Embryonic facial prominence (tissue), 1 donor: ENCODE data around the gene ALKBH5.
A peak's percentile ranks its signal among the peaks of the same experiment; 100 is the strongest.

Experiments used
- DNase-seq: peaks from one replicate; pipeline ENCODE4 v3.0.0-alpha.2; 2016; ENCODE audit errors: extremely low spot score

Gene ALKBH5

DNA sequence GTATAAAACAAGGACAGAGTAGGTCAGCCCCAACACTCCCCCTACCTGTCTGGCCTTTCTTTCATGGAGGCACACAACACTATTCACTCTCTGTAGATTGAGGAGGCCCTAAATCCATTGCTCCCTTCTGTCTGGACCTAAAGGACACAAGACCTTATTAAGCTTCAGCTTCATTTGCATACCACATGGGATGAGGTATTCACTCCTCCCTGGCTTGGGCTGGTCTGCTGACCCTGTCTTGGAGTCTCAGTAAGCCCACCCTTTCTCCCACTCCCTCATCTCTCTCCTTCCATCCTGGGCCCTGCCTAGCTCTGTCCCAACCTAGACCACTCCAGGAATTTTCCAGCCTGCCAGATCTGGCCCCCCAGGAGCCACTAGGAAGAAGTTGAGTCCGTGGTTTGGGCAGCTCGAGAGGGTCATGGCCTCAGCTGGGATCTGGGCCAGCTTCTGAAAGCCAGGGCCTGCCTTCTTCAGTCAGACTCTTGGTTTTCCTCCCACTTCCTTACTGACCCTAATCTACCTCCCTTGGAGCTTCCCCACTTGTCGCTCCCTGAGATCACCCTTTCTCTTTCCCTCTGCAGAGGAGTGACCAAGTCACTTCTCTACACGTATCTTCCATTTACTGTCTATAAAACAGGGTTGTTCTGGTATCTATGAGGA, 35.3 kb downstream of the ALKBH5 start:
- DNase-seq, result no peak

DNA sequence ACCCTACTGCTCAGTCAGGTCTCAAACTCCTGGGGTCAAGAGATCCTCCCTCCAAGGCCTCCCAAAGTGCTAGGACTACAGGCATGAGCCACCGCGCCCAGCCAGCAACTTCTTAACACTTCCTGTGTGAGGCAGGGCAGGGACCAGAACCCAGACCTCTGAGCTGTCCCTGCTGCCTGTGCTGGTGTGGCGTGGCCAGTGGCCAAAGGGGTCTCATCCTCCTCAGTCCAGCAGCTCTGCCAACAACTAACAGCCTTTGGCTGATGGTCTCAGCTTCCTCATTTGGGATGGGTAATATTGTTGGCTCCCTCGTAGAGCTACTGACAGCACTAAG, 40.4 kb downstream of the ALKBH5 start:
- DNase-seq, result no peak

DNA sequence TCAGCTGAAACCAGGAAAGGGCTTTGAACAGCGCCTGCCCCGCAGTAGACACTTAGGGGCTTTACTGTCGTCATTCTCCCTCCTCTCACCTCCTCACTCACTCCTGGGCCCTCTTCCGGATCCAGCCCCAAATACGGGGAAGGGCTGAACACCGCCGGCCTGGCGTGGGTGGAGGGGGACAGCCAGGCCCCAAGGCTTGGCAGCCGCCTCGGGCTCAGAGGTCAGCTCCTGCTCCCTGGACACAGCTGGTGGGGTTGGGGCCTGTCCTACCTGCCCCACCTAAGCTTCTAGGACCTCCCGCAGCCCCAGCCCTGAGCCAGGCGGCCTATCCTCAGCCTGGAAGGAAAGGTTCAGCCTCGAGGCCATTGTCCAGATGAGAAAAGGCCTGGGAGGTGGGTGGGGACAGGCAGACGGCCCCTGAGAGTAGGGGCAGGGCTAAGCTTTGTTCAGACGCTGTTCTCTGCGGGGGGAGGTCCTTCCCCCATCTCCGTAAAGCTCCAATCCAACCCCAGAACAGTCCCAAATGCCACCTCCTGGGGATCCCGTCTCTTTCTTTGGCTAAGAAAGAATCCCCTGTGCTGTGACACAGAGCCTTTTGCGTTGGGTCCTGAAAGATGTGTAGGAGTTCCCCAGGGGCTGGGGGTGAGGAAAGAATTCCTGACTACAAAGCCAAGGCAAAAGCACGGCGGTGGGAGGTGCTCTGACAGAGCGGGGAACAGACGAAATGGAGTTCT, 40.9 kb downstream of the ALKBH5 start:
- no peak for DNase-seq

DNA sequence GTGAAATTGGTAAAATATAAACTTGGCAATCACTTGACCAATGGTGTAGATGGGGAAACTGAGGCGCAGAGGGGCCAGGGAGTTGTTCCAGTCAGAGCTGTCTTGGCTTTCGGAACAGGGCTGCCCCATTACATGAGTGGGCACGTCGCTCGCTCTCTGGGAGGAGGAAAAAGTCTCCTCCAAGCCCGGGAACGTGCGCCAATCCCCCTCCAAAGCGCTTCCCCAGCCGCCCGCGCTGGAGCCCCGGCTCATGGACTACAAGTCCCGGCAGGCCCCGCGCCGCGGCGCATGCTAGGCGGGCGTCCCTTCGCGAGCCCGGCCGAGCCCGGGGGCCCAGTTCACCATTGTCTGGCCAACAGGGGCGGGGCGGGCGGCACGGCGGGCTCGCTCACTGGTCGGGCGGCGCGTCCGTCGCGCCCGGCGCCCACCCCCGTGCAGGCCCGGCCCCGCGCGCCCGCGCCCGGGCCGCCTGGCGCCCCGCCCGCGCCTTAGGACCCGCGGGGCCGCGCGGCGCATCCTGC, 41.6 kb downstream of the ALKBH5 start, which contains the start of gene LLGL1:
TSS of gene LLGL1 (plus strand) at position 515 of the 521 bp plus-strand sequence. CDS start 48 bp downstream, outside the sequence.
- peak; percentile 86 for DNase-seq

DNA sequence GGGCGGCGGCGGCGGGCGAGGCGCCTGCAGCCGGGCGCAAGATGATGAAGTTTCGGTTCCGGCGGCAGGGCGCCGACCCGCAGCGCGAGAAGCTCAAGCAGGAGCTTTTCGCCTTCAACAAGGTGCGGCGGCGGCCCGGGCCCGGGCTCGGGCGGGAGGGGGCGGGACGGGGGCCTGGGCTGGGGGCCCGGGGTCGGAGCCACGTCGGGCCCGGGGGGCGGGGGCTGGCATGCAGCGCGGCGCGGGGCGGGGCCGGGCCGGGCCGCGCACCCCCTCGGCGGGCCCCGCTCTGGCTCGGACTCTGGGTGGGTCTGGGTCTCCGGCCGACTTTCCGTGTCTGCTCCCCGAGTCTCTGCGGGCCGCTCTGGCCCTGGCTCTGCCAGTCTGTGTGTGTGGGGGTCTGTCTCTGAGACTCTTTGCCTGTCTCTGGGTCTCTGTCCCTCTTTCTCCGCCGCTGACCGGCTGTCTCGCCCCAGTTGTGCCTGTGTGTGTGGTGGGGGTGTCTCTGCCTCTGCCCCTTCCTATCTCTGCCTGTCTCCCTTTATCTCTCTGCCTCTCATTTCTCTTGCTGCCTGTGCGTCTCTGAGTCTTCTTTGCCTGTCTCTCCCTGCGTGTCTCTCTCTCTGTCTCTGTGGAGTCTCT, 42.1 kb downstream of the ALKBH5 start:
- no peak for DNase-seq

DNA sequence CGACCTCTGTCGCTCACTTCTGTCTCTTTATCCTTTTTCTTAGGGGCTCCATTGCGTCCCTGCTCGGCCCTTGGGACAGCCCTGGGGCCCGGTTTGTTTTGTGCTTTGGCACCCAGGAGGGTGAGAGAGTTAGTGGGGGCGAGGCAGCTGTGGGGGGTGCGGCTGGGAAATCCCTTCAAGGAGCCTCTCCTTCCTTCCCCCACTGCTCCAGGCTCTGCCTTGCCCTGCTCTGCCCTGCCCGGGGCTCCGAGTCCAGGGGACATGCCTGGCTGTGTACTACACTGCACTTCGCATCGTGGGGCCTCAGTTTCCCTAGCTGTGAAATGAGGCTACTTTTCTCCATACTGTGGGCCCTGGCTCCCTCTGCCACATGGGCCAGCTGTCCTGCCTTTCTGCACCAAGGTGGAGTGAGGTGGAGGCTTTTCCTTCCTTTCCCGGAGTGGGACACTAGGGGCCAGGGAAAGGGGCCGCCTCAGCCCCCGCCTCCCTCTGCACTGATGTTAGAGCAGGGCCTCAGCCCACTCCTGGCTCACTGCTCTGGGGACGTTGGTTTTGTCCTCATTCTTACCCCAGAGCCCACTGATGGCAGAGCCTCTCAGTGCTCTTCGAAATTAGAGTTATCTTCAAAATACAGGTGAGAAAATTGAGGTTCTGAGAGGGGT, 42.8 kb downstream of the ALKBH5 start:
- DNase-seq, result no peak

DNA sequence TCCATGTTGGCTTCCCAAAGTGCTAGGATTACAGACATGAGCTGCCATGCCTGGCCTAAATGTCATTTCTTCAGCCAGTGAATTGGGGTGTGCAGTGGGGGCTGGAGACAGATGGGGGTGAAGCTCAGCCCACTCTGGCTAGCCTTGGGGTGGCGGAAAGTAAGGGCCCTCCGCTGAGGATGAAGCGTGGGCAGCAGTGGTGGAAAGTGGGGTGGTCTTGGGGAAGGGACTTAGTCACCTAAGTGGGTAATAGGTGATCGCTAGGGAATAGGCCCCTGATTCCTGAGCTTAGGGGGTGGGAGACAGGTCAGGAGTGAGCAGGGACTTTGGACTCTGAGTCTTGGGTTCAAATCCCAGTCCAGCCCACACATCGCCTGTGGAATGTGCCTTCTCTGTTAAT, 44.0 kb downstream of the ALKBH5 start:
- DNase-seq, result no peak

DNA sequence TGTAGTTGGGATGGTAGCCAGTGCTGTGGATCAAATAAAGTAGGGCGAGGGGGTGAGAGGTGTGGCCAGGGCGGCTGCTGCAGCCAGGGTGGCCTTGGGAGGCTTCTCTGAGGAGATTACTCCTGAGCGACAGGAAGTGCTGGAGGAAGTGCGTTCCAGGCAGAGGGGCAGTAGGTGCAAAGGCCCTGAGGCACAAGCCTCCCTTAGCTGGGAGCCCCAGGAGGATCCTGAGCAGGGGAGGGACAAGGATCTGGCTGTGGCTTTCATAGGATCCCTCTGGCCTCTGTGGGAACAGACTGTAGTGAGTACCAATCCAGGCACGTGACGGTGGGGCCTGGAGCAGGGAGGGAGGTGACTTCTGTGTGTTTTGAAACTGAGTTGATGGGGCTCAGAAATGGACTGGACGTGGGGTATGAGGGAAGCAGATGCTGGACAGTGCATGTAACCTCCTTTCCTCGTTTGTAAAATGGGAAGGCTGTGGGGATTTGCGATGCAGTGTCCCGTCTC, 44.6 kb downstream of the ALKBH5 start:
- no peak for DNase-seq

DNA sequence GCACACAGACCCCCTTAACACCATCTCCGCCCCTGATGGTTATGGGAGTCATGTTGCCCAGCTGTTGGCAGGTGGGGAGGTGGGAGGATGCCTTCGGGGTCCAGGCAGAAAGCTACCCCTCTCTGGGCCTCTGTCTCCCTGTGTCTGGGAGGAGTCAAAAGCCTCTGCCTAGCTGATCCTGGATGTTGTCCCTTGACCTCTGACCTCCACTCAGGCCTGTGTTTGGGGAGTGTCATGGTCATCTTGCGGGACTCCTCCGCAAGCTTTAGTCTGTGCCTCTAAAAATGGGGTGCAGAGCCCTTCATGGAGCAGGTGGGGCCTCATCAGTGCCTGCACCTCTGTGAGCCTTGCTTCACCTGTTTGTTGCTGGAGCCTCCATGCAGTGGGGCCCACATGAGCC, 45.6 kb downstream of the ALKBH5 start:
- no peak for DNase-seq

DNA sequence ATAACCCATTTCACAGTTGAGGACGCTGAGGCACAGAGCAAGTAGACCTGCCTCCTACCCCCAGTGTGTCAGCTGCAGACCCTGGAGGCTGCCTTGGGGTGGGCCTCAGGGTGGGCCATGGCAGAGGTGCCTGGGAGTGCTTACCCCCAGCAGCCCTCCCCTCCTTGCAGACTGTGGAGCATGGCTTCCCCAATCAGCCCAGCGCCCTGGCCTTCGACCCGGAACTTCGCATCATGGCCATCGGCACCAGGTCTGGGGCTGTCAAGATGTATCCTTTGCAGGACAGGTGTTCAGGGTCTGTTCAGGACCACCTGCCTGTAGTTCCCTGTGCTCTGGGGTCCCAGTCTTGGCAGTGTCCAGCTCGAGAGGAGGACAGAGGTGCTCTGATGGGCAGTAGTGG, 46.1 kb downstream of the ALKBH5 start:
- no peak for DNase-seq

DNA sequence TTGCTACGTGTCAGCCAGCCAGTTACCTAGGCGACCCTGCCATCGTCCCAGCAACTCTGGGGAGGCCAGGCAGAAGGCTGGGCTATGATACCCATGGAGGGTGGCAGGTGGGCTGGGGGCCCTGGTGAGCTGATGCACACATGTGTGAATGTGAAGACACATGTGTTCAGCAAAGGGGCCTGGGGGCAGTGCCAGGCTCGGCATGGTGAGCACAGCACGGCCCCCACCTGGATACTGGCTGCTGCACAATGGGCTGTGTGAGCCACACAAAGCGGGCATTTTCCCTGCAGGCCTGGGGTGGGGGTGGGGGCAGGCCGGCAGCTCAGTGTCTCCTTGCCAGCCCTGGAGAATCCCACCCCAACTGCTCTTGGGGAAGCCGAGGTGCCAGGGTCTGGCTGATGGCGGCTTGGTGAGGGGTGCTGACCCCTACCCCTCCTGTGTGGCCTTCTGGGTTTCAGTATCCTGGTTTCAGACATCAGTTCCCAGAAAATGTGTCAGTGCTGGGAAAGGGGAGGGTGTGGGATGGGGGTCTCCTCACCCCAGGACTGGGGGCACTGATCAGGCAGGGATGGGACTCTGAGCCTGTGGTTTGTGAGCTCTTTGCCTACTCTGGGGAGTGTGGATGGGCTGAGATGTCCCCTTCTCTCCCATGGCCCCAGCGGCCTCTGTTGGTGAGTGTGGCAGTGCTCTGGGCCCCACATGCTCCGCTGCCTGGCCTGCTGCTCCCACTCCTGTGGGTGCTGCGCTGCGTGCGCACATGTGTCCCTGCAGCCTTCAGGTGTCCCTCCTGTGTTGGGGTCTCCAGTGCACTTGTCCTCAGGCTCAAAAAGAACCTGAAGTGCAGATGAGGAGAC, 46.9 kb downstream of the ALKBH5 start:
- no peak for DNase-seq

DNA sequence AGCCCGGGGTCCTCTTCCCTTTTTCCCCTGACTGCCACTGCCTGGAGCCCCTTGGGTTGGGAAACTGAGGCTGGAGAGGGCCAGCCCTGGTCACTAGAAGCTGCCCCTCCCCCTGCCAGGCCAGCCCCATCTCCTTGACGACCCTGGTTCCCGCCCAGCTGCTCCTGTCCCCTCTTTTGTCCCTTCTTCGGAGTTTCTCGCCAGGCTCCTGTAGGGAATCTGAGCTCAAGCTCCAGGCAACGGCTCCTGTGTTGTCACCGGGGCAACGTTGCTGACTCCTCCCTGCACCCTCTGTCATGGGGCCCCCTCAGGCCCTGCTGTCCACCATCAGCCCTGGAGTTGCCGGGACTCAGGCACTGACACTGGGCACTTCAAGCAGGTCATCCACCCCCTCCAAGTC, 47.5 kb downstream of the ALKBH5 start:
- DNase-seq, result no peak

DNA sequence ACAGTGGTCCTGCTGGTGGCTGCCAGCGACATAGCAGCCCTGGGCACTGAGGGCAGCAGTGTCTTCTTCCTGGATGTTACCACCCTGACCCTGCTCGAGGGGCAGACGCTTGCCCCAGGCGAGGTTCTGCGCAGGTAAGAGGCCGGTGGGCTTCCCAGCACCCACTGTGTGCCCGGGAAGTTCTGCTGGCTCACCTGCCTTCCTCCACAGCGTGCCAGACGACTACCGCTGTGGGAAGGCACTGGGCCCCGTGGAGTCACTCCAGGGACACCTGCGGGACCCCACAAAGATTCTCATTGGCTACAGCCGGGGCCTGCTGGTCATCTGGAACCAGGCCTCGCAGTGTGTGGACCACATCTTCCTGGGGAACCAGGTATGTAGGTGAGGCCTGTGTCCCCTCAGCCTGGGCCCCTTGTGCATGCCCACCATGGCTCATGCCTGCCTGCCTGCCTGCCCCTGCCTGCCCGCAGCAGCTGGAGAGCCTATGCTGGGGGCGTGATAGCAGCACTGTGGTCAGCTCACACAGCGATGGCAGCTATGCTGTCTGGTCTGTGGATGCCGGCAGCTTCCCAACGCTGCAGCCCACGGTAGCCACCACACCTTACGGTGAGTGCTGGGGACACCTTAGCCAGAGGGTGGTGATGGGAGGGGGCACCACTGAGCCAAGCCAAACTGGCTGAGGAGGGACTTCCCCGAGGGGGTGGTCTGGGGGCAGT, 50.3 kb downstream of the ALKBH5 start:
- DNase-seq, result no peak

DNA sequence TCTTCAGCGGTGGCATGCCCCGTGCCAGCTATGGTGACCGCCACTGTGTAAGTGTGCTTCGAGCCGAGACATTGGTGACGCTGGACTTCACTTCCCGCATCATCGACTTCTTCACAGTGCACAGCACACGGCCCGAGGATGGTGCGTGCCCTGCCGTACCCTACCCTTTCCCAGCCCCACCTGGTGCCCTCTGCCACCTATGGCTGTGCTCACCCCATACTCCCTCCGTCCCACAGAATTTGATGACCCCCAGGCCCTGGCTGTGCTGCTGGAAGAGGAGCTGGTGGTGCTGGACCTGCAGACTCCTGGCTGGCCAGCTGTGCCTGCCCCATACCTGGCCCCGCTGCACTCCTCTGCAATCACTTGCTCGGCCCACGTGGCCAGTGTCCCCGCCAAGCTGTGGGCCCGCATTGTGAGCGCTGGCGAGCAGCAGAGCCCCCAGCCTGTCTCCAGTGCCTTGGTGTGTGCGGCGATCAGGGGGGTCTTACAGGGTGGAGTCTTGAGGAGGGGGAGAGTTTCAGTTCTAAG, 51.3 kb downstream of the ALKBH5 start:
- no peak for DNase-seq

DNA sequence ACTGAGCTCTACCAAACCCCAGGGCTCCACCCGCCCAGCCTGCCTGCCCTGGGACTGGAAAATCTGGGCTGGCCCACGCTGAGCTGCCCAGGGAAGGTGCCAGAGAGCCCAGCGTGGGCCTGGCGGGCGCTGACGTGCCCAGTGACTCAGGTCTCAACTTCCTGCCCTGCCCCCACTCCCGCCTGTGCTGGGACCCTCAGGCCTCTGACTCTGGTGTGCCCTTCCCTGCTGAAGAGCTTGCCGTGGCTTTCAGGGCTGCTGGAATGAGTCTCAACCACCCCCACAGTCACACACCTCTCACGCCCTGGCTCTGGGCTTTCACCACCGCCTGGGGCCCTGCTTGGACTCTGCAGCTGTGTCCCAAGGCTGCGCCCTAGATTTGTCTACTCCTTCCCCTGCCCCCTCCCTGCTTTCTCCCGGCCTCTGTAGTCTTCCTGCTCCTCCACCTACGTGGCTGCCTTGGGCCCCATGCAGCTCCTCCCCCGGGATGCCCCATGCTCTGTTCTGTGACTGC, 52.2 kb downstream of the ALKBH5 start:
- DNase-seq, result no peak

DNA sequence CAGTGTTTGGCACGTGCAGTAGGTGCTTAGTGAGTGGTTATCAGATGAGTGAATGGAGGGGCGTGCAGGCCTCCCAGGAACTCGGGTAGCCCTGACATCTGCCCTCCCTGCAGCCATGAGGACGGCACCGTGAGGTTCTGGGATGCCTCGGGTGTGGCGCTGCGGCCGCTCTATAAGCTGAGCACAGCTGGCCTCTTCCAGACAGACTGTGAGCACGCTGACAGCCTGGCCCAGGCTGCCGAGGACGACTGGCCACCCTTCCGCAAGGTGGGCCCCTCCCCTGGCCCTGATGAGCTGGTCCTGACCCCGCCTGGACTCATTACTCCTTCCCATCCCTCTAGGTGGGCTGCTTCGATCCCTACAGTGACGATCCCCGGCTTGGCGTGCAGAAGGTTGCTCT, 52.9 kb downstream of the ALKBH5 start:
- DNase-seq, result no peak

DNA sequence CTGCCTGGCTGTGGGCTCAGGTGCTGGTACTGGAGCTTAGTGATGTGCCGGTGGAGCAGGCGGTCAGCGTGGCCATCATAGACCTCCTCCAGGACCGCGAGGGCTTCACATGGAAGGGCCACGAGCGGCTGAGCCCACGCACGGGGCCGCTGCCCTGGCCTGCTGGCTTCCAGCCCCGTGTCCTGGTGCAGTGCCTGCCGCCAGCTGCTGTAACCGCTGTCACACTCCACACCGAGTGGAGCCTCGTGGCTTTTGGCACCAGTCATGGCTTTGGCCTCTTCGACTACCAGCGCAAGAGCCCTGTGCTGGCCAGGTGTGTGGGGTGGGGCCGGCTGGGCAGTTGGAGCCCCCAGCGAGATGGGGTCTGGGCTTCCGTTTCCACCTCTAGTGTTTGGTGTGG, 53.8 kb downstream of the ALKBH5 start:
- no peak for DNase-seq

DNA sequence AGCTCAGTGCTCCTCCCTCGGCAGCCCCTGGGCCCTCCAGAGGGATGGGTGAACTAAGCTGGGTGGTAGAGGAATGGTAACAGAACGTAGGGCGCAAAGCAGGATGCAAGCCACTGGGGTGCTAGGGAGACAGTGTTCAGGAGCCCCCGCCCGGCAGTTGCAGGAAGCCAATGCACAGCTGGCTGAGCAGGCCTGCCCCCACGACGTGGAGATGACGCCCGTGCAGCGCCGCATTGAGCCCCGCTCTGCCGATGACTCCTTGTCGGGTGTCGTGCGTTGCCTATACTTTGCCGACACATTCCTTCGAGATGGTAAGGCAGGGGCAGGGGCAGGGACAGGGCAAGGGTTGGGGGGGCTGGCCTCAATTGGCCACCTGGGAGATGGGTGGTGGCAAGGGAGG, 54.7 kb downstream of the ALKBH5 start:
- no peak for DNase-seq

DNA sequence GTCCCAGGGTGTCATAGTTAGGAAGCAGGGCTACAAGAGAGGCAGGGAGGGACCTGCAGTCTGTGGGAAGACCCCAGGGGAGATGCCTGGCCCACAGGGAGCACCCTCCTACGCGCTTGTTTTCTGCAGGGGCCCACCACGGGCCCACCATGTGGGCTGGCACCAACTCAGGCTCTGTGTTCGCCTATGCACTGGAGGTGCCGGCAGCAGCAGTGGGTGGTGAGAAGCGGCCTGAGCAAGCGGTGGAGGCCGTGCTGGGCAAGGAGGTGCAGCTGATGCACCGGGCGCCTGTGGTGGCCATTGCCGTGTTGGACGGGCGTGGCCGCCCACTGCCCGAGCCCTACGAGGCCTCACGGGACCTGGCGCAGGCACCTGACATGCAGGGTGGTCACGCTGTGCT, 56.8 kb downstream of the ALKBH5 start:
- no peak for DNase-seq

DNA sequence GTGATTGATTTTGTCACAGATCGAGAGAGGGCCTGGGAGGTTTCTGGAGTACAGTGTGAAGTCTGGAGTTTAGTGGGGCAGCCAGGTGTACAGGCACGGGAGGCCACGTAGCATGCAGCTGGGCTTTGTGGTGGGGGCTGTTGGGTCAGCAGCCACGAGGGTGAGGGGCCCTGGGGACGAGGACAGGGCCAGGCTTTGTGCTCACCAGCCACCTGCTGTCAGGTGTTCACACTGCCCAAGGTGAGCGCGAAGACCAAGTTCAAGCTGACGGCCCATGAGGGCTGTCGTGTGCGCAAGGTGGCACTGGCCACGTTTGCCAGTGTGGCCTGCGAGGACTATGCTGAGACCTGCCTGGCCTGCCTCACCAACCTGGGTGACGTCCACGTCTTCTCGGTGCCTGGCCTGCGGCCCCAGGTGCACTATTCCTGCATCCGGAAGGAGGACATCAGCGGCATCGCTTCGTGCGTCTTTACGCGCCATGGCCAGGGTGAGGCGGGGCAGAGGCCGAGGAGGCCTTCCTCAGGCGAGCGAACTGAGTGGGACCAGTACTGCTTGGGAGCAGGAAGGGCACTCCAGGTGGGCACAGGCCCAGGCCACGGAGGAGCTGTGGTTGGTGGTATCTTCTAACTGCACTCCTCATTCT, 57.7 kb downstream of the ALKBH5 start:
- DNase-seq, result no peak
